Activated CD4-positive, alpha-beta T cell treated with anti-CD3 and anti-CD28 coated beads, Interleukin-2, amount 10 ng/mL, durations not matched to agents 7 days and 5 days (primary cell): ENCODE data around the gene MAP7D1. TPM values are rescaled to one million over a fixed set of nuclear protein-coding genes. Genes with fewer than 3 reads are reported as not detected.

ENCODE experiments used
- CTCF ChIA-PET: fragments of 350-600 bp; sonication (Branson Sonifier 250); formaldehyde crosslinking; loops from one replicate; lab custom pipeline; 2021; ENCODE audit warnings: antibody characterized with exemption; lab: Charles Lee
- POLR2A ChIA-PET: fragments of 350-600 bp; sonication (Branson Sonifier 250); formaldehyde crosslinking; loops from one replicate; lab custom pipeline; 2021; ENCODE audit warnings: antibody characterized with exemption; lab: Charles Lee
- DNase-seq: peaks from one replicate; pipeline ENCODE4 v3.0.0-alpha.2; 2020
- H3K27ac Mint-ChIP-seq: one replicate; pipeline ENCODE4 v1.8.0; 2021; ENCODE audit warnings: mild to moderate bottlenecking, moderate library complexity, mixed read lengths
- H3K27me3 Mint-ChIP-seq: one replicate; pipeline ENCODE4 v1.8.0; 2021; ENCODE audit warnings: mixed read lengths
- H3K36me3 Mint-ChIP-seq: one replicate; pipeline ENCODE4 v1.8.0; 2021; ENCODE audit warnings: low read depth, mixed read lengths
- H3K4me1 Mint-ChIP-seq: one replicate; pipeline ENCODE4 v1.8.0; 2021; ENCODE audit warnings: mixed read lengths
- H3K4me3 Mint-ChIP-seq: one replicate; pipeline ENCODE4 v1.8.0; 2021; ENCODE audit warnings: mild to moderate bottlenecking, moderate library complexity, mixed read lengths
- H3K9me3 Mint-ChIP-seq: one replicate; pipeline ENCODE4 v1.8.0; 2021; ENCODE audit warnings: mixed read lengths
- total RNA-seq, 2 experiments: library from RNA; stranded (reverse); gene quantifications; one replicate each; pipeline ENCODE4 v1.2.3, GENCODE V29; 2021

MAP7D1 gene
- total RNA-seq, 2 experiments from 2014 or later: 209 to 226 TPM

DNA sequence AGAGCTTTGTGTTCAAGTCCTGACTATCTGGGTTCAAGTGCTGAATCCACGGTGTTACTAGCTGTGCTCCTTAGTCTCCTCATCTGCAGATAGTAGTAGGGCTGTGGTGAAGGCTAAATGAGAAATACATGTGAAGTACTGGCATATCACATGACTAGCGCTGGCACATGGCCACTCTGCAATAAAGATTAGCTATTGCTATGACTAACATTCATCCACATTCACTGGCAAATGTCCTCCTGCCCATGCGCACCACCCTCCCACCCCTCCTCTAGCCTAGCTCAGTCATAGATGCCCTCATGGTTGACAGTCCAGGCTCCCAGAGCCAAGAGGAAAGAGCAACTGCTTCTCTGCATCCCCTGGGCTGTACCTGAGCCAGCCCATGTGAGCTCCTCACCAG is 22.5 kb upstream of the MAP7D1 start:
- ChIA-PET POLR2A (interaction anchor here (0.6 kb wide), 1 partner anchor 23 kb away, joined by 3 read pairs; no protein-coding TSS in a partner anchor), CTCF (interaction anchor here (0.6 to 4.5 kb wide), 8 partner anchors 12 to 136 kb away, joined by 3 to 27 read pairs (median 12); partner anchors contain the start of gene TRAPPC3)
- peaks cover 13% of the 10 kb centered on the region for H3K36me3 Mint-ChIP-seq

DNA sequence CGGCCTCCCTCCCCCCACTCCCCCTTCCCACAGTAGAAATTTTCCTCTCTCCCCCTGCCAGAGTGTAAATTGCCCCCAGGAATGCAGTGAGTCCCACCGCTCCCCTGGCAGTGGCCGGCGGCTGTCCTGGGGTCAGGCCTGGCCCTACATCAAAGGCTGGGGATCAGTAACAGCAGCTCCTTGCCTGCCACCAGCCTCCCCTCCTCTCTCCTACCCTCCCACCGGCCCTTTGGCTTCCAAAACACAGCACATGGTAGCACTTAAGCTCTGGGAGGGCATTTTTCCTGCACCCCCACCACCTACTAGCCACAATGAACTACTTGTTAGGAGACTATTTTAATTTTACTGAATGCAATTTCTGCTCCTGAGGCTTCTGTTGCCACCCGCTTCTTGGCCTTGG is 21.9 kb upstream of the MAP7D1 start:
- ChIA-PET CTCF (interaction anchor here (0.6 to 4.5 kb wide), 13 partner anchors 11 to 226 kb away, joined by 3 to 27 read pairs (median 8); partner anchors contain the start of gene TRAPPC3), POLR2A (no interaction called here)
- Mint-ChIP-seq H3K9me3 (no peaks in the 10 kb centered on the region), H3K36me3 (peaks cover 15% of the 10 kb centered on the region), H3K27me3 (no peaks in the 10 kb centered on the region), H3K27ac (no peak overlapping the region), H3K4me1 (peaks cover 11% of the 10 kb centered on the region), H3K4me3 (no peak overlapping the region)
- DNase-seq: no peak

More for the DNA sequence above, 22.5 kb upstream of the MAP7D1 start:
- H3K4me1 Mint-ChIP-seq: peaks cover 11% of the 10 kb centered on the region
- H3K9me3 Mint-ChIP-seq: no peaks in the 10 kb centered on the region
- H3K4me3 Mint-ChIP-seq: no peak overlapping the region
- H3K27ac Mint-ChIP-seq: no peak overlapping the region
- DNase-seq: no peak
- H3K27me3 Mint-ChIP-seq: no peaks in the 10 kb centered on the region

DNA sequence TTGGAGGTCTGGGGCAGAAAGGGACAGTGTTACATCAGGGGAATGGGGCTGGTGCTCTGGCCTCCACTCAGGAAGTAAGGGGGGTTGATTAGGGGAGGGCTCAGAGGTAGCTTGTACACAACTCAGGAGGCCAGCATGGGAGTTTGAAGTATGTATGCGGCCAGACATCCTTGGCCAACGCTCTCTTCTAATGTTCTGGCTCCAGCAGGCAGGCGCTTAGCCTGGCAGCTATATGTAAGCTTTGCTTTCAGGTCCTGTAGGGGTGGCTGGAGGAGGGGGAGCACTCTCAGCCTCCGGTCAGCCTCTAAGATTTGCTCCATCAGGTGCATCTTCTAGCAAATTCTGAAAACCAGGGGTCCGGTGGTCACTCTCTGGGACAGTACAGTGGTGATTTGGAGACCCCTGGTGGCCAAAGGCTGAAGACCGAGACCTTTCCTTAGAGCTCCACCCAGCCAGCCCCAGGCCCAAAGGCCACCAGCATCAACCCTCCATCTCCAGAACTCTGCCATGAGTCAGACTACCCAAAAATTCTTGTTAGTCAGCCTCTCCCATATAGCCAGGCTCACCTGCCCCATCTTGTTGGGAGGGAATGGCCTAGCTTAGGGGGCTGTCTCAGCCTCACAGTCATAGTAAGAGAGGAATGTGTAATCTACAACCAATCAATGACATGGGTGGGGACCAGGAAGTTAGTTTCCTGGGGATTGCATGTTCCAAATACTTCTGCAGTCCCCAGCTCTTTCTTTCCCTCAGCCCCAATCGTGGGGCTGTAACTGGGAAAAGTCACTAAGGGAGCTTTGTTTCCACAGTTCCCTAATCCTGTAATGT is 21.2 kb upstream of the MAP7D1 start:
- peak; percentile 46 for DNase-seq
- Mint-ChIP-seq H3K4me1 (peaks cover 11% of the 10 kb centered on the region), H3K27ac (no peak overlapping the region), H3K27me3 (no peaks in the 10 kb centered on the region), H3K9me3 (no peaks in the 10 kb centered on the region), H3K4me3 (no peak overlapping the region), H3K36me3 (peaks cover 15% of the 10 kb centered on the region)
- POLR2A ChIA-PET: no interaction called here
- CTCF ChIA-PET: interaction anchor here (0.6 to 4.5 kb wide), 16 partner anchors 10 to 225 kb away, joined by 3 to 27 read pairs (median 4); partner anchors contain the start of gene TRAPPC3

DNA sequence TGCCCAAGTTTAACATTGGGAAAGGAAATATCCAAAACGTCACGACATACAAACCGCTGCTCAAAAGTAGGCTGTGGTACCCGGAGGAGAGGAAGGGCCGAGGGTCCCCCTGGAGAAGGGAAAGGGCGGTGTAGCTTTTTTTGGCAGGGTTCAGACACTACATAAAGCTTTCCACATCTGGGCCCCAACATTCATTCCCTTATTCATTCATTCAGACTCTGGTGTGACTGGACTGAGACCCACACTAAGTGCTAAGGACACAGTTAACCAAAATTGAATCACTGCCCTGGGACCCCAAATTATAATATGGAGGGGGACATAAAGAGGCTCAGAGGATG is 20.7 kb upstream of the MAP7D1 start:
- Mint-ChIP-seq H3K36me3 (peaks cover 16% of the 10 kb centered on the region), H3K27ac (no peak overlapping the region), H3K4me3 (no peak overlapping the region), H3K27me3 (no peaks in the 10 kb centered on the region), H3K9me3 (no peaks in the 10 kb centered on the region), H3K4me1 (peaks cover 11% of the 10 kb centered on the region)
- ChIA-PET CTCF (interaction anchor here (0.6 to 4.5 kb wide), 15 partner anchors 10 to 225 kb away, joined by 3 to 27 read pairs (median 5); partner anchors contain the start of gene TRAPPC3), POLR2A (no interaction called here)
- DNase-seq: no peak

DNA sequence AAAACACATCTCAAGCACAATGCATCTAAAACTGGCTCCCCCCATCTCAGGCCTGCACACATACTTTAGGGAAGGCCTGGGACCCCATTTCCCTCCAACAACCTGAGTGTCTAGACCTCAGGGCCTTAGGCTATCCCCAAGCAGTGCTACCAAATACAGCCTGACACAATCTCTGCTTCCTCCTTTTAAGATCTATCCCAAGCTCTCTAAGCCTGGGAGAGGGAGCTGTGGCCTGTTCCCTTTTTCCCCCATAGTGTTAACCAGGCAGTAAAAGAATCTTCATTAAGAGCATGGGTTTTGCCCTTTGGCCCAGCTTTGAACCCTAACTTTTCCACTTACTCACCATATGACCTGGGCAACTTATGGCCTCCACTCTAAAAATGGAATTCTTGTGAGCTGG is 20.2 kb upstream of the MAP7D1 start:
- Mint-ChIP-seq H3K27ac (no peak overlapping the region), H3K4me1 (peaks cover 11% of the 10 kb centered on the region), H3K36me3 (peaks cover 16% of the 10 kb centered on the region), H3K9me3 (no peaks in the 10 kb centered on the region), H3K27me3 (no peaks in the 10 kb centered on the region), H3K4me3 (no peak overlapping the region)
- CTCF ChIA-PET: interaction anchor here (1.4 to 4.5 kb wide), 5 partner anchors 9 to 186 kb away, joined by 4 to 27 read pairs (median 17); partner anchors contain the start of gene TRAPPC3
- POLR2A ChIA-PET: no interaction called here
- no peak for DNase-seq

DNA sequence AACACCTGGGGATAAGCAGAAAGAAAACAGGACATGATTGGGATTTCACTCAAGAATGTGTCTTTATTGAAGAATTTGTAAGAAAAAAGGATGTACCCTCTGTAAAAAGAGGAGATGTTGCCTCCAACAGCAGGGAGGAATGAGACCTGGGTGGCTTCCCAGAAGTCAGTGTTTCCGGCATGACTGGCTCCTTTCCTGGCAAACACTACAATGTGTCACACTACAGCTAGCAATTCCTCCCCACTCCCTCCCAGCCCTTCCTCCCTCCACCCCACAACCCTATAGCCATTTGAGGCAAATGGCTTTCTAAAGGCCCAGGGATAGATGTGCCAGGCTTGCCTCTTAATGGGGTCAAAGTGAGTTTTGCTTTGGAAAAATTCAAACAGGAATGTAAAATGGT is 19.4 kb upstream of the MAP7D1 start:
- no peak overlapping the region for H3K4me3 Mint-ChIP-seq
- H3K27ac Mint-ChIP-seq: no peak overlapping the region
- no peaks in the 10 kb centered on the region for H3K9me3 Mint-ChIP-seq
- DNase-seq: no peak
- peaks cover 16% of the 10 kb centered on the region for H3K36me3 Mint-ChIP-seq
- ChIA-PET POLR2A (no interaction called here), CTCF (interaction anchor here (2.4 to 4.5 kb wide), 2 partner anchors 13 to 51 kb away, joined by 7 to 27 read pairs; partner anchors contain the start of gene TRAPPC3)
- peaks cover 17% of the 10 kb centered on the region for H3K4me1 Mint-ChIP-seq
- H3K27me3 Mint-ChIP-seq: no peaks in the 10 kb centered on the region

GRCh38 chr1:36137226-36137625 is 18.7 kb upstream of the MAP7D1 start:
- H3K27ac Mint-ChIP-seq: no peak overlapping the region
- CTCF ChIA-PET: interaction anchor here (2.4 to 4.5 kb wide), 2 partner anchors 12 to 51 kb away, joined by 7 to 27 read pairs; partner anchors contain the start of gene TRAPPC3

GRCh38 chr1:36137776-36138175 is 18.2 kb upstream of the MAP7D1 start:
- H3K9me3 Mint-ChIP-seq: no peaks in the 10 kb centered on the region
- peak overlapping the region; percentile 41 for H3K27ac Mint-ChIP-seq
- POLR2A ChIA-PET: no interaction called here
- peaks cover 25% of the 10 kb centered on the region for H3K4me1 Mint-ChIP-seq
- H3K4me3 Mint-ChIP-seq: no peak overlapping the region
- no peaks in the 10 kb centered on the region for H3K27me3 Mint-ChIP-seq
- CTCF ChIA-PET: interaction anchor here (1.3 to 2.6 kb wide), 3 partner anchors 12 to 86 kb away, joined by 3 to 16 read pairs (median 7); partner anchors contain the start of genes THRAP3 and TRAPPC3
- peaks cover 20% of the 10 kb centered on the region for H3K36me3 Mint-ChIP-seq
- DNase-seq: no peak

More at GRCh38 chr1:36137226-36137625, 18.7 kb upstream of the MAP7D1 start:
- no peaks in the 10 kb centered on the region for H3K27me3 Mint-ChIP-seq
- H3K36me3 Mint-ChIP-seq: peaks cover 20% of the 10 kb centered on the region
- H3K4me3 Mint-ChIP-seq: no peak overlapping the region
- no peak for DNase-seq
- POLR2A ChIA-PET: no interaction called here
- H3K9me3 Mint-ChIP-seq: no peaks in the 10 kb centered on the region
- peaks cover 22% of the 10 kb centered on the region for H3K4me1 Mint-ChIP-seq

GRCh38 chr1:36139521-36139920 is 16.4 kb upstream of the MAP7D1 start:
- no peak overlapping the region for H3K27ac Mint-ChIP-seq
- ChIA-PET CTCF (interaction anchor here (1.4 to 2.6 kb wide), 2 partner anchors 10 to 22 kb away, joined by 3 to 16 read pairs; partner anchors contain the start of gene TRAPPC3), POLR2A (no interaction called here)
- peaks cover 30% of the 10 kb centered on the region for H3K4me1 Mint-ChIP-seq
- no peak for DNase-seq
- no peaks in the 10 kb centered on the region for H3K9me3 Mint-ChIP-seq
- H3K27me3 Mint-ChIP-seq: no peaks in the 10 kb centered on the region
- no peak overlapping the region for H3K4me3 Mint-ChIP-seq
- H3K36me3 Mint-ChIP-seq: peaks cover 20% of the 10 kb centered on the region

- no peaks in the 10 kb centered on the region for H3K9me3 Mint-ChIP-seq
- H3K36me3 Mint-ChIP-seq: peaks cover 22% of the 10 kb centered on the region
- CTCF ChIA-PET: interaction anchor here (0.6 to 1.4 kb wide), 4 partner anchors 10 to 45 kb away, joined by 3 to 4 read pairs (median 3); no protein-coding TSS in a partner anchor
- H3K4me1 Mint-ChIP-seq: peaks cover 31% of the 10 kb centered on the region
- DNase-seq: no peak
- POLR2A ChIA-PET: no interaction called here
- no peak overlapping the region for H3K27ac Mint-ChIP-seq
- H3K4me3 Mint-ChIP-seq: no peak overlapping the region
- no peaks in the 10 kb centered on the region for H3K27me3 Mint-ChIP-seq
Observed at GRCh38 chr1:36142121-36142520, 13.8 kb upstream of the MAP7D1 start.

- Mint-ChIP-seq H3K27me3 (no peaks in the 10 kb centered on the region), H3K9me3 (no peaks in the 10 kb centered on the region), H3K36me3 (peaks cover 17% of the 10 kb centered on the region), H3K4me1 (peaks cover 41% of the 10 kb centered on the region), H3K4me3 (no peak overlapping the region), H3K27ac (no peak overlapping the region)
- ChIA-PET CTCF (interaction anchor here (1.0 to 3.2 kb wide), 2 partner anchors 9 to 18 kb away, joined by 3 to 17 read pairs; no protein-coding TSS in a partner anchor), POLR2A (no interaction called here)
- DNase-seq: no peak
Observed at GRCh38 chr1:36143424-36143823, 12.5 kb upstream of the MAP7D1 start.

GRCh38 chr1:36144413-36144812 is 11.5 kb upstream of the MAP7D1 start:
- Mint-ChIP-seq H3K4me1 (peaks cover 45% of the 10 kb centered on the region), H3K27ac (no peak overlapping the region), H3K9me3 (no peaks in the 10 kb centered on the region), H3K27me3 (no peaks in the 10 kb centered on the region), H3K4me3 (no peak overlapping the region), H3K36me3 (peaks cover 15% of the 10 kb centered on the region)
- no peak for DNase-seq
- ChIA-PET POLR2A (no interaction called here), CTCF (interaction anchor here (0.6 to 3.2 kb wide), 5 partner anchors 10 to 263 kb away, joined by 3 to 17 read pairs (median 3); no protein-coding TSS in a partner anchor)
